ENCODE results near the gene TNF. TPM values are rescaled to one million over a fixed set of nuclear protein-coding genes. Genes with fewer than 3 reads are reported as not detected.
A peak's percentile ranks its signal among the peaks of the same experiment; 100 is the strongest.

Gene TNF
- total RNA-seq, 1 experiment from 2014 or later: not detected

DNA sequence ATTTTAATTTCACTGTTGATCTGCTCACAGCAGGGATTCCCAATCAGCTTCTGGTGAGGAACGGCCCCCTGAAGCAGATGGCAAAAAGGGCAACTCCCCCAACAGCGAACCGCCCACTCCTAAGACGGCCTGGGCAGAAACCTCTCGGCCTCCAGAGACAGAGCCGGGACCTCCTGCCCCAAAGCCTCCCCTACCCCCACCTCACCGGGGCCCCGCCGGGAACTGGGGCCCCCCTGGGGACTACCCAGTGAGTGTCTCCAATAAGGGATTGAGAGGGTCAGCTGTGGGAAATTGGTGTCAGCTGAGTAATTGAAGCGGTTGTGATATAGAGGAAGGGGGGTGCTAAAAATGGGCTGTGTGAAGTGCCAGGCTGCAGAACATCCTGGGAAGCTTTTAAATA, 51.6 kb downstream of the TNF start:
- DNase-seq: no peak

More for the DNA sequence above, 51.6 kb downstream of the TNF start:
- H3K79me1 ChIP-seq (ENCODE audit: insufficient read depth, low read depth, low read length, poor library complexity, severe bottlenecking): peaks cover 5% of the 10 kb centered on the region
- H3K4me2 ChIP-seq (ENCODE audit: insufficient read depth, insufficient read length, low read length): no peak overlapping the region
- Mint-ChIP-seq H3K36me3 (ENCODE audit: insufficient read depth in 1 of 3, low read depth in 3 of 3) (peaks cover 90 to 100% (median 99%) of the 10 kb centered on the region in 3 experiments), H3K27ac (peak overlapping the region in 1 of 3 experiments; percentile 36; a peak in 2 of 7 replicates), H3K4me1 (peaks cover 9 to 13% of the 10 kb centered on the region in 2 experiments), H3K27me3 (ENCODE audit: low read depth) (no peaks in the 10 kb centered on the region; the same call in 1 of the 2 replicates), H3K9me3 (no peaks in the 10 kb centered on the region), H3K4me3 (no peak overlapping the region; a peak in 1 of 5 replicates)
- H3K18ac ChIP-seq (ENCODE audit: insufficient read length, low read depth, low read length): no peak overlapping the region
- peaks cover 3% of the 10 kb centered on the region; the same call in 1 of the 2 replicates for H3K4me1 ChIP-seq (ENCODE audit: insufficient read depth, low read length)
- H2BK20ac ChIP-seq (ENCODE audit: low read depth, low read length, poor library complexity, severe bottlenecking): no peak overlapping the region
- H3K9ac ChIP-seq (ENCODE audit: extremely low read depth, insufficient read length, low read length): no peak overlapping the region
- no peak overlapping the region for H2BK5ac ChIP-seq (ENCODE audit: insufficient read length, low read length)
- no peaks in the 10 kb centered on the region for H4K20me1 ChIP-seq (ENCODE audit: control insufficient read depth, insufficient read depth, insufficient read length)
- H3K23me2 ChIP-seq (ENCODE audit: insufficient read length, low read depth, low read length, poor library complexity, severe bottlenecking): peaks cover 3% of the 10 kb centered on the region
- H2BK15ac ChIP-seq (ENCODE audit: low read depth, low read length): no peak overlapping the region
- H2AK5ac ChIP-seq (ENCODE audit: insufficient read length, low read length): no peak overlapping the region
- no peak overlapping the region for H4K8ac ChIP-seq (replicated peaks; ENCODE audit: insufficient read length, low read depth, low read length)
- H2AFZ ChIP-seq (ENCODE audit: low read length): no peak overlapping the region
- WGBS (ENCODE audit: extremely low coverage, insufficient read length, low lambda C conversion rate): no CpG with 5 or more reads among the region's 10 CpGs
- no peak overlapping the region for H2BK12ac ChIP-seq (ENCODE audit: insufficient read length, low read depth, low read length)
- H3K27ac ChIP-seq (ENCODE audit: insufficient read length, low read depth, low read length): no peak overlapping the region
- no peak overlapping the region for H3K14ac ChIP-seq (ENCODE audit: insufficient read depth, low read length)
- no peak overlapping the region for H2BK120ac ChIP-seq (ENCODE audit: low read depth, low read length, poor library complexity, severe bottlenecking)
- TF ChIP-seq, protein P1, sequence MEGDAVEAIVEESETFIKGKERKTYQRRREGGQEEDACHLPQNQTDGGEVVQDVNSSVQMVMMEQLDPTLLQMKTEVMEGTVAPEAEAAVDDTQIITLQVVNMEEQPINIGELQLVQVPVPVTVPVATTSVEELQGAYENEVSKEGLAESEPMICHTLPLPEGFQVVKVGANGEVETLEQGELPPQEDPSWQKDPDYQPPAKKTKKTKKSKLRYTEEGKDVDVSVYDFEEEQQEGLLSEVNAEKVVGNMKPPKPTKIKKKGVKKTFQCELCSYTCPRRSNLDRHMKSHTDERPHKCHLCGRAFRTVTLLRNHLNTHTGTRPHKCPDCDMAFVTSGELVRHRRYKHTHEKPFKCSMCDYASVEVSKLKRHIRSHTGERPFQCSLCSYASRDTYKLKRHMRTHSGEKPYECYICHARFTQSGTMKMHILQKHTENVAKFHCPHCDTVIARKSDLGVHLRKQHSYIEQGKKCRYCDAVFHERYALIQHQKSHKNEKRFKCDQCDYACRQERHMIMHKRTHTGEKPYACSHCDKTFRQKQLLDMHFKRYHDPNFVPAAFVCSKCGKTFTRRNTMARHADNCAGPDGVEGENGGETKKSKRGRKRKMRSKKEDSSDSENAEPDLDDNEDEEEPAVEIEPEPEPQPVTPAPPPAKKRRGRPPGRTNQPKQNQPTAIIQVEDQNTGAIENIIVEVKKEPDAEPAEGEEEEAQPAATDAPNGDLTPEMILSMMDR (conservative IDR thresholded peaks at IDR 0.05): no peak
- H3K23ac ChIP-seq (ENCODE audit: insufficient read length, low read depth, low read length): no peak overlapping the region
- H3K27me3 ChIP-seq (ENCODE audit: insufficient read depth, low read length): no peaks in the 10 kb centered on the region
- peaks cover 11% of the 10 kb centered on the region; the same call in 1 of the 2 replicates for H3K79me2 ChIP-seq (ENCODE audit: insufficient read depth, low read length)
- no peak overlapping the region for H4K5ac ChIP-seq (ENCODE audit: insufficient read length, low read depth, low read length)
- no peak overlapping the region for H3T11ph ChIP-seq (ENCODE audit: low read length)
- H4K91ac ChIP-seq (ENCODE audit: insufficient read length, low read depth, low read length): no peak overlapping the region
- H3K4ac ChIP-seq (ENCODE audit: low read depth, low read length): no peak overlapping the region
- H3K9me3 ChIP-seq (ENCODE audit: control insufficient read depth, low read depth, low read length): no peaks in the 10 kb centered on the region
- no peak overlapping the region for H3K56ac ChIP-seq (ENCODE audit: insufficient read length, low read depth, low read length)
